ENCODE results near the gene CA12. TPM values are rescaled to one million over a fixed set of nuclear protein-coding genes. Genes with fewer than 3 reads are reported as not detected.
A peak's percentile ranks its signal among the peaks of the same experiment; 100 is the strongest.

Gene CA12
- total and polyA plus RNA-seq, 9 of the 15 experiments (the other 6 are each of a cell fraction or from before 2014, with no cell fraction given): 0.01 to 0.78 (median 0.15) TPM; not detected in 1

DNA sequence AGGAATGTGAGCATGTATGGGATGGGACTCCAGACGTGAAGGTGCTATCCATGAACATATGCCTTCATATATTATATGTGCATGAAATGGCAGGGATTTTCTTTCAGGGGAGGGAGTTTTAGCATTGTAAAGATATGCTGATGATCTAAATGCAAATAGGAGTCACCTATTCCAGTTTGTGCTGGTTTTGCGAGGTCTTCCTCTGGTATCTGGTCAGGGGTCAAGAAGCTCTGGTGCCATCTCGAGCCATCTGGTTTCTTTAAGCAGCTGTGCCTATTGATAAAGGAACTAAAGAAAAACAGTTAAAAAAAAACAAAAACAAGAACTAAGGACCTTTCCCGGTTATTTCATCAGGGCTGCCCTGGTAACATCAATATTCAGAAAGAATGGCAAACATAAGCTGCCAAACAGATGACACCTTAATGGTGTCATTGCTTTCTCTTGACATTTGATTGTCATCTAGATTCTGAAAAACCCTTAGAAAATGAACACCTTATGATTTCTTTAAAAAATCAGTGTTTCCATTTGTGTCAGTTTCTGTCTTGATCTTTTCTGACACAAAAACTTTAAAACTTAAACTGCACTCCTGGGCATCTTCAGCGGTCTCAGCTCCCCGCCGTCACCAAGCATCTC, 81.6 kb downstream of the CA12 start (continued):
- TF ChIP-seq SIX5 (IDR thresholded peaks at IDR 0.05; ENCODE audit: borderline replicate concordance in 1 of 2, insufficient read depth in 1 of 2, low read depth in 1 of 2, low read length in 2 of 2): no peak
- no peak for TF ChIP-seq TCF7 (IDR thresholded peaks at IDR 0.05; ENCODE audit: borderline replicate concordance)
- TF ChIP-seq FOXP1 (CRISPR knock-in tag; IDR thresholded peaks at IDR 0.05): no peak
- TF ChIP-seq RB1 (IDR thresholded peaks at IDR 0.05; ENCODE audit: low read depth): no peak
- no peak for TF ChIP-seq PRMT5 (CRISPR knock-in tag; IDR thresholded peaks at IDR 0.05)
- no peak for TF ChIP-seq GTF2A2 (tag; IDR thresholded peaks at IDR 0.05)
- TF ChIP-seq ZNF318 (IDR thresholded peaks at IDR 0.05; ENCODE audit: borderline replicate concordance in 1 of 2, low read depth in 1 of 2): no peak
- no peak for TF ChIP-seq ZNF79 (CRISPR knock-in tag; IDR thresholded peaks at IDR 0.05; ENCODE audit: low read depth)
- peak; percentile 2 for TF ChIP-seq MEIS2 (IDR thresholded peaks at IDR 0.05; ENCODE audit: partially characterized antibody)
- TF ChIP-seq TAL1 (IDR thresholded peaks at IDR 0.05): peak; percentile 91
- TF ChIP-seq DPF2 (IDR thresholded peaks at IDR 0.05): peak; percentile 49; the same call in 1 of the 2 replicates
- TF ChIP-seq, protein P1, sequence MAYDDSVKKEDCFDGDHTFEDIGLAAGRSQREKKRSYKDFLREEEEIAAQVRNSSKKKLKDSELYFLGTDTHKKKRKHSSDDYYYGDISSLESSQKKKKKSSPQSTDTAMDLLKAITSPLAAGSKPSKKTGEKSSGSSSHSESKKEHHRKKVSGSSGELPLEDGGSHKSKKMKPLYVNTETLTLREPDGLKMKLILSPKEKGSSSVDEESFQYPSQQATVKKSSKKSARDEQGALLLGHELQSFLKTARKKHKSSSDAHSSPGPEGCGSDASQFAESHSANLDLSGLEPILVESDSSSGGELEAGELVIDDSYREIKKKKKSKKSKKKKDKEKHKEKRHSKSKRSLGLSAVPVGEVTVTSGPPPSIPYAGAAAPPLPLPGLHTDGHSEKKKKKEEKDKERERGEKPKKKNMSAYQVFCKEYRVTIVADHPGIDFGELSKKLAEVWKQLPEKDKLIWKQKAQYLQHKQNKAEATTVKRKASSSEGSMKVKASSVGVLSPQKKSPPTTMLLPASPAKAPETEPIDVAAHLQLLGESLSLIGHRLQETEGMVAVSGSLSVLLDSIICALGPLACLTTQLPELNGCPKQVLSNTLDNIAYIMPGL (CRISPR knock-in tag; IDR thresholded peaks at IDR 0.05): no peak
- TF ChIP-seq CXXC5 (CRISPR knock-in tag; IDR thresholded peaks at IDR 0.05): 0 out of 2 replicates have a peak, but pooled peaks have one; percentile 11
- no peak for TF ChIP-seq ZNF184 (CRISPR knock-in tag; IDR thresholded peaks at IDR 0.05)
- TF ChIP-seq, protein P2, sequence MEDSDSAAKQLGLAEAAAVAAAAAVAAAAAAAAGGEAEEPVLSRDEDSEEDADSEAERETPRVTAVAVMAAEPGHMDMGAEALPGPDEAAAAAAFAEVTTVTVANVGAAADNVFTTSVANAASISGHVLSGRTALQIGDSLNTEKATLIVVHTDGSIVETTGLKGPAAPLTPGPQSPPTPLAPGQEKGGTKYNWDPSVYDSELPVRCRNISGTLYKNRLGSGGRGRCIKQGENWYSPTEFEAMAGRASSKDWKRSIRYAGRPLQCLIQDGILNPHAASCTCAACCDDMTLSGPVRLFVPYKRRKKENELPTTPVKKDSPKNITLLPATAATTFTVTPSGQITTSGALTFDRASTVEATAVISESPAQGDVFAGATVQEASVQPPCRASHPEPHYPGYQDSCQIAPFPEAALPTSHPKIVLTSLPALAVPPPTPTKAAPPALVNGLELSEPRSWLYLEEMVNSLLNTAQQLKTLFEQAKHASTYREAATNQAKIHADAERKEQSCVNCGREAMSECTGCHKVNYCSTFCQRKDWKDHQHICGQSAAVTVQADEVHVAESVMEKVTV (CRISPR knock-in tag; IDR thresholded peaks at IDR 0.05): no peak
- 0 out of 2 replicates have a peak, but pooled peaks have one; percentile 24 for TF ChIP-seq SMARCE1 (IDR thresholded peaks at IDR 0.05)
- no peak for TF ChIP-seq HDAC8 (tag; IDR thresholded peaks at IDR 0.05)
- TF ChIP-seq PML (IDR thresholded peaks at IDR 0.05; ENCODE audit: low read length): peak; percentile 60
